Right lobe of liver (tissue), 4 donors: ENCODE measurements around the gene LSM2.

Experiments used
- CTCF ChIP-seq, 4 donors: fragments of 200-600 bp in 3 of 4; fragments of 450-650 bp in 1 of 4; IDR thresholded peaks; one replicate each; pipeline versions ENCODE4 v1.5.1 to v1.8.0; 2016 to 2022; ENCODE audit warnings: antibody characterized with exemption in 4 of 4, mild to moderate bottlenecking in 2 of 4
- POLR2A ChIP-seq: fragments of 450-650 bp; IDR thresholded peaks from one replicate; pipeline ENCODE4 v1.6.1; 2017; ENCODE audit warnings: antibody characterized with exemption, mild to moderate bottlenecking
- donor health status: DM: no; HTN: no; CAD: no.
- donor health status: DM: no; HTN: no; CAD: no.
- donor health status: DM: no; HTN: yes; CAD: no.

- TF ChIP-seq CTCF (IDR thresholded peaks at IDR 0.05) (no peak), POLR2A (no peak)
Observed at GRCh38 chr6:31850765-31851484, 44.2 kb upstream of the LSM2 start.
